ENCODE measurements around the gene TMEM185B. TPM values are rescaled to one million over a fixed set of nuclear protein-coding genes. Genes with fewer than 3 reads are reported as not detected.

The TMEM185B gene
- total RNA-seq, 1 donor from 2014 or later = 36.4 TPM

DNA sequence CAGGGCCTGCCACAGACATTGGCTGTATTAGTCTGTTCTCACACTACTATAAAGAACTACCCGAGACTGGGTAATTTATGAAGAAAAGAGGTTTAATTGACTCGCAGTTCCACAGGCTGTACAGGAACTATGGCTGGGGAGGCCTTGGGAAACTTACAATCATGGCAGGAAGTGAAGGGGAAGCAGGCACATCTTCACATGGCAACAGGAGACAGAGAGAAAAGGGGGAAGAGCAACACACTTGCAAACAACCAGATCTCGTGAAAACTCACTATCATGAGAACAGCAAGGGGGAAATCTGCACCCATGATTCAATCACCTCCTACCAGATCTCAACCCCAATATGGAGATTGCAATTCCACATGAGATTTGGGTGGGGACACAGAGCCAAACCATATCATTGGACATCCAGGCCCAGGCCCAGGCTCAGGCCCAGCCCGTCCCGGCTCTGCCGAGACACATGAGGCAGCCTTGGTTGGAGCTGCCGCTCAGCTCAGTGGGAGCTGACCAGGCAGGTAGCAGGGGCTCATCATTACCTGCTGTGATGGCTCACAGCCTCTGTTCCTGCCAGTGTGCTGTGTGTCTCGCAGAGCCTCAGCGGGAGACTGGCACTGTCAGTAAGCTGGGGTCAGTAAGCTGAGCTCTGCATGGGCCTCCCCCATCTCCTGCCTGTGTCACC is 20.8 kb upstream of the TMEM185B start:
- no peak for TF ChIP-seq CTCF (IDR thresholded peaks at IDR 0.05)
- Mint-ChIP-seq H3K27ac (ENCODE audit: unreplicated experiment) (no peak overlapping the region), H3K4me3 (ENCODE audit: unreplicated experiment) (no peak overlapping the region), H3K4me1 (ENCODE audit: low read depth) (peaks cover 9% of the 10 kb centered on the region), H3K9me3 (ENCODE audit: low read depth) (no peaks in the 10 kb centered on the region), H3K36me3 (ENCODE audit: low read depth) (no peaks in the 10 kb centered on the region), H3K27me3 (ENCODE audit: low read depth) (peaks cover 5% of the 10 kb centered on the region)
- no peak for DNase-seq (ENCODE audit: low spot score)

DNA sequence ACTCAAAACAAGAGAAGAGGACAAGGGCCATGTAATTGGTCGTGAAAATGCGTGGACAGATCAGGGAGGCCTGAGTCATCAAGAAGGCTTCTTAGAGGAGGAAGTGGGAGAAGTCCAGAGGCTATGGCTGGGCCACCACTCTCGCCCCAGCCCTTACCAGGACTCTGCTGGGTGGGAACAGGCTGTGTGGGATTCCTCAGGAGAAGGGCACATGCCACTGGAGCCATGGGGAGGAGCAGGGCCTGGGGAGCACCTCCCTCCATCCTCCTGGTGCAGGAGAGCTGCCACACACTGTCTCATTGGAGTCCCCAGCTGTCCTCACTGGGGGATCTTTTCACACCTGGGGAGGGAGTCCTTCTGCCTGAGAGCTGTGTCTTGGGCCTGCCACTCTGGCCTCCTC is 20.0 kb upstream of the TMEM185B start:
- no peak for DNase-seq (ENCODE audit: low spot score)
- H3K4me3 Mint-ChIP-seq (ENCODE audit: unreplicated experiment) = no peak overlapping the region
- H3K4me1 Mint-ChIP-seq (ENCODE audit: low read depth) = peaks cover 17% of the 10 kb centered on the region
- TF ChIP-seq CTCF (IDR thresholded peaks at IDR 0.05) = no peak
- no peaks in the 10 kb centered on the region for H3K9me3 Mint-ChIP-seq (ENCODE audit: low read depth)
- H3K27ac Mint-ChIP-seq (ENCODE audit: unreplicated experiment) = no peak overlapping the region
- H3K27me3 Mint-ChIP-seq (ENCODE audit: low read depth) = peaks cover 3% of the 10 kb centered on the region
- no peaks in the 10 kb centered on the region for H3K36me3 Mint-ChIP-seq (ENCODE audit: low read depth)

- Mint-ChIP-seq H3K27ac (ENCODE audit: unreplicated experiment) (no peak overlapping the region), H3K4me3 (ENCODE audit: unreplicated experiment) (no peak overlapping the region), H3K27me3 (ENCODE audit: low read depth) (no peaks in the 10 kb centered on the region), H3K36me3 (ENCODE audit: low read depth) (no peaks in the 10 kb centered on the region), H3K9me3 (ENCODE audit: low read depth) (no peaks in the 10 kb centered on the region), H3K4me1 (ENCODE audit: low read depth) (peaks cover 26% of the 10 kb centered on the region)
- TF ChIP-seq CTCF (IDR thresholded peaks at IDR 0.05) = no peak
- DNase-seq (ENCODE audit: low spot score) = no peak
These were observed 18.5 kb upstream of the TMEM185B start for GRCh38 chr2:120241684-120242083.

- TF ChIP-seq CTCF (IDR thresholded peaks at IDR 0.05) = no peak
- H3K4me3 Mint-ChIP-seq (ENCODE audit: unreplicated experiment) = no peak overlapping the region
- no peaks in the 10 kb centered on the region for H3K9me3 Mint-ChIP-seq (ENCODE audit: low read depth)
- peaks cover 26% of the 10 kb centered on the region for H3K4me1 Mint-ChIP-seq (ENCODE audit: low read depth)
- H3K27me3 Mint-ChIP-seq (ENCODE audit: low read depth) = no peaks in the 10 kb centered on the region
- DNase-seq (ENCODE audit: low spot score) = no peak
- H3K36me3 Mint-ChIP-seq (ENCODE audit: low read depth) = no peaks in the 10 kb centered on the region
- no peak overlapping the region for H3K27ac Mint-ChIP-seq (ENCODE audit: unreplicated experiment)
These were observed 17.8 kb upstream of the TMEM185B start for GRCh38 chr2:120240901-120241429.

DNA sequence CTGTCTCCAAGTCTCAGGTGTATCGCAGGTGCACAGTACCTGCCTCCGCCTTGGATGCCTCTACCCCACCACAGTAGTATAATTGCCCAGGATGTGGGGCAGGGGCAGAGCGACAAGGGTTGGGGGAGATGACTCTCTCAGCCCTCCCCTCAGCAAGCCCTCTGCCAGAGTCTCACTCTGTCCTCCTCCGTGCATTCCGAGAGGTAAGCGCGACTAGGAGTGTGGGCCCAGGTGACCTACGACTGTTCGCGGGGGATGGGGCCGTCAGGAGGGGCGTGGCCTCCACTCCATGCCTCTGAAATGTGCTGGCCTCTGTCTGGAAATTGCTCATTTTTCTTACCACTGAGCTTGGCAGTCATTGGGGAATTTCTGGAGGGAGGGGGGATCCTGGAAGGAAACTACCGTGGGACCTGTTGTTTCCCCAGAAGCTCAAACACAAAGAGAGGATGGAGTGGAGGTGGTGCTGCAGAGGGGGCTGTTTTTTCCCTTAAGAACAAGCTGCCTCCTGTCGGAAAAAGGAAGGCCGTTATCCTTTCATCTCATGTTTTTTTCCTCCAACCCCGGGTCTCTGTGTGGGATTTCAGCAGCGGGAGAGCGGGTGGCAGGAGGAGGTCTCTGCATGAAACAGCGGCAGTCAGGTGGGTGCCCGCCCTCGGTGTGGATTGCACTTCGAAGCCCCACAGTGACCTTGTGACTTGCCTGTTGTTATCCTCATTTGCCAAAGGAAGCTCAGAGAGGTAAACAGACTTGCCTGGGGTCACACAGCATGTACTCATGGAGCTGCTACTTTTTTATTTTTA is 16.5 kb upstream of the TMEM185B start:
- peak overlapping the region; percentile 32 for H3K27ac Mint-ChIP-seq (ENCODE audit: unreplicated experiment)
- no peak for DNase-seq (ENCODE audit: low spot score)
- peaks cover 26% of the 10 kb centered on the region for H3K4me1 Mint-ChIP-seq (ENCODE audit: low read depth)
- TF ChIP-seq CTCF (IDR thresholded peaks at IDR 0.05) = peak; percentile 9
- no peaks in the 10 kb centered on the region for H3K36me3 Mint-ChIP-seq (ENCODE audit: low read depth)
- no peak overlapping the region for H3K4me3 Mint-ChIP-seq (ENCODE audit: unreplicated experiment)
- no peaks in the 10 kb centered on the region for H3K27me3 Mint-ChIP-seq (ENCODE audit: low read depth)
- peaks cover 2% of the 10 kb centered on the region for H3K9me3 Mint-ChIP-seq (ENCODE audit: low read depth)
